Measurements from ENCODE around the gene EMID1. TPM values are rescaled to one million over a fixed set of nuclear protein-coding genes. Genes with fewer than 3 reads are reported as not detected.

EMID1 gene
- total and polyA plus RNA-seq, 8 donors, result 10.5 to 110 (median 85.9) TPM

GRCh38 chr22:29211466-29211865, 5.8 kb downstream of the EMID1 start:
- no peak overlapping the region for H3K4me3 ChIP-seq
- no peaks in the 10 kb centered on the region for H3K36me3 ChIP-seq
- peak in 1 of 4 donors; percentile 17 for DNase-seq
- no peaks in the 10 kb centered on the region for H3K9me3 ChIP-seq
- ATAC-seq, result no peak
- TF ChIP-seq, protein P1, sequence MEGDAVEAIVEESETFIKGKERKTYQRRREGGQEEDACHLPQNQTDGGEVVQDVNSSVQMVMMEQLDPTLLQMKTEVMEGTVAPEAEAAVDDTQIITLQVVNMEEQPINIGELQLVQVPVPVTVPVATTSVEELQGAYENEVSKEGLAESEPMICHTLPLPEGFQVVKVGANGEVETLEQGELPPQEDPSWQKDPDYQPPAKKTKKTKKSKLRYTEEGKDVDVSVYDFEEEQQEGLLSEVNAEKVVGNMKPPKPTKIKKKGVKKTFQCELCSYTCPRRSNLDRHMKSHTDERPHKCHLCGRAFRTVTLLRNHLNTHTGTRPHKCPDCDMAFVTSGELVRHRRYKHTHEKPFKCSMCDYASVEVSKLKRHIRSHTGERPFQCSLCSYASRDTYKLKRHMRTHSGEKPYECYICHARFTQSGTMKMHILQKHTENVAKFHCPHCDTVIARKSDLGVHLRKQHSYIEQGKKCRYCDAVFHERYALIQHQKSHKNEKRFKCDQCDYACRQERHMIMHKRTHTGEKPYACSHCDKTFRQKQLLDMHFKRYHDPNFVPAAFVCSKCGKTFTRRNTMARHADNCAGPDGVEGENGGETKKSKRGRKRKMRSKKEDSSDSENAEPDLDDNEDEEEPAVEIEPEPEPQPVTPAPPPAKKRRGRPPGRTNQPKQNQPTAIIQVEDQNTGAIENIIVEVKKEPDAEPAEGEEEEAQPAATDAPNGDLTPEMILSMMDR (IDR thresholded peaks at IDR 0.05), result no peak
- peaks cover 0 to 11% of the 10 kb centered on the region in 2 donors for H3K4me1 ChIP-seq
- H3K27me3 ChIP-seq, result peaks cover 0 to 25% of the 10 kb centered on the region in 2 donors
- intact Hi-C loops (cut with DNase I), result no loop called here
- H3K27ac ChIP-seq, result no peak overlapping the region

DNA sequence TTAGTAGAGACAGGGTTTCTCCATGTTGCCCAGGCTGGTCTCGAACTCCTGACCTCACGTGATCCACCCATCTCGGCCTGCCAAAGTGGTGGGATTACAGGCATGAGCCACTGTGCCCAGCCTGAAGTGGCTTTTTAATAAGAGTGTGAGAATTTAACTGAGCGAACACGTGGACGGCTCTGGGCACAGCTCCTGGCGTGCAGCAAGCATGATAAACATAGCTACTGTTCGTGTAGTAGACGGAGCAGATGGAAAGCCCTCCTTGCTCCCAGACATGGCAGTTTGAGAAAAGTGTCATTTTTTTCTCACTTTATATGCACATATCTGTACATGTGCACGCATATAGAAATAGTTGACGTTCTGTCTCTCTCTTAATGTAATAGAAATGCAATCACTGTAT, 7.0 kb downstream of the EMID1 start:
- no peak overlapping the region for H3K4me3 ChIP-seq
- no peaks in the 10 kb centered on the region for H3K9me3 ChIP-seq
- H3K27ac ChIP-seq, result no peak overlapping the region
- DNase-seq, result peak in 1 of 4 donors; percentile 21
- no peaks in the 10 kb centered on the region for H3K36me3 ChIP-seq
- H3K27me3 ChIP-seq, result peaks cover 0 to 14% of the 10 kb centered on the region in 2 donors
- H3K4me1 ChIP-seq, result peaks cover 0 to 14% of the 10 kb centered on the region in 2 donors
- TF ChIP-seq, protein P1 (IDR thresholded peaks at IDR 0.05), result no peak
- ATAC-seq, result no peak
- intact Hi-C loops (cut with DNase I), result no loop called here

DNA sequence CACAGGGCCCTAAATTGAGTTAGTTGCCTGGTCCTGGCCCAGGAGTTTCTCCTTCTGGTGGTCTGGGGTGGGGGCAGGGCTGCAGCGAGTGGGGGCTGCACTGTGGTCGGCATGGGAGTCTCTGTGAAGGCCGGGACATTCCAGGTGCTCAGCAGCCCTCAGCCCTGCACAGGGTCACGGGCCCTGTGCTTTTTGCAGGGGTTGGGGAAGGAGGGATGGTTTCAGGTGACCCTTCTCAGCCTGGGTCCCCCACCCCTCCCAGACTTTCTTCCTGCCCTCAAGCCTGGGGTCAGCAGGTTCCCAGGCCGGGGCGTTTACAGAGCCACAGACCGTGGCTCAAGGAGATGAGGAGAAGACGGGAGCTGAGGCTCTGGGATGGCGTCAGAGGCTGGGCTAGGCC, 7.8 kb downstream of the EMID1 start:
- peaks cover 0 to 14% of the 10 kb centered on the region in 2 donors for H3K4me1 ChIP-seq
- H3K36me3 ChIP-seq, result no peaks in the 10 kb centered on the region
- ATAC-seq, result no peak
- intact Hi-C loops (cut with DNase I), result no loop called here
- no peaks in the 10 kb centered on the region for H3K9me3 ChIP-seq
- no peak overlapping the region for H3K4me3 ChIP-seq
- TF ChIP-seq, protein P1 (IDR thresholded peaks at IDR 0.05), result no peak
- H3K27ac ChIP-seq, result no peak overlapping the region
- peak in 1 of 4 donors; percentile 49 for DNase-seq
- H3K27me3 ChIP-seq, result peaks cover 0 to 7% of the 10 kb centered on the region in 2 donors

- ATAC-seq (no peak), DNase-seq (peak in 1 of 4 donors; percentile 37)
- no peak overlapping the region for H3K4me3 ChIP-seq
- TF ChIP-seq, protein P1 (IDR thresholded peaks at IDR 0.05), result no peak
- H3K27ac ChIP-seq, result no peak overlapping the region
- H3K9me3 ChIP-seq, result no peaks in the 10 kb centered on the region
- H3K36me3 ChIP-seq, result no peaks in the 10 kb centered on the region
- intact Hi-C loops (cut with DNase I), result no loop called here
- peaks cover 0 to 11% of the 10 kb centered on the region in 2 donors for H3K4me1 ChIP-seq
- no peaks in the 10 kb centered on the region for H3K27me3 ChIP-seq
Observed at GRCh38 chr22:29214232-29214631, 8.5 kb downstream of the EMID1 start.

GRCh38 chr22:29215012-29215860, 9.5 kb downstream of the EMID1 start:
- H3K36me3 ChIP-seq, result no peaks in the 10 kb centered on the region

More at GRCh38 chr22:29215012-29215860, 9.5 kb downstream of the EMID1 start:
- Histone ChIP-seq H3K9me3 (no peaks in the 10 kb centered on the region), H3K27me3 (no peaks in the 10 kb centered on the region), H3K4me3 (no peak overlapping the region), H3K4me1 (peaks cover 0 to 12% of the 10 kb centered on the region in 2 donors), H3K27ac (no peak overlapping the region)
- peak in 1 of 4 donors; percentile 58 for DNase-seq
- TF ChIP-seq, protein P1 (IDR thresholded peaks at IDR 0.05), result no peak
- intact Hi-C loops (cut with DNase I), result no loop called here
- no peak for ATAC-seq
